ENCODE measurements around the gene ANKRD63.
A peak's percentile ranks its signal among the peaks of the same experiment; 100 is the strongest.

The ANKRD63 gene

GRCh38 chr15:40310993-40311392 is 28.1 kb upstream of the ANKRD63 start:
- H3K27ac ChIP-seq (ENCODE audit: low read length): no peak overlapping the region
- H3K4me1 ChIP-seq (ENCODE audit: control insufficient read depth, low read depth, low read length): peaks cover 6% of the 10 kb centered on the region
- H3K27me3 ChIP-seq (ENCODE audit: control insufficient read depth, insufficient read depth, low read length): peaks cover 4% of the 10 kb centered on the region
- no peaks in the 10 kb centered on the region for H3K9me3 ChIP-seq (ENCODE audit: control insufficient read depth, low read depth, low read length)
- H3K36me3 ChIP-seq (ENCODE audit: control insufficient read depth, low read depth, low read length): no peaks in the 10 kb centered on the region
- H3K9ac ChIP-seq (ENCODE audit: low read length): no peak overlapping the region
- H3K4me3 ChIP-seq (ENCODE audit: low read length): no peak overlapping the region

GRCh38 chr15:40310001-40310959 is 27.4 kb upstream of the ANKRD63 start:
- no peak overlapping the region for H3K9ac ChIP-seq (ENCODE audit: low read length)
- H3K27ac ChIP-seq (ENCODE audit: low read length): no peak overlapping the region
- H3K9me3 ChIP-seq (ENCODE audit: control insufficient read depth, low read depth, low read length): no peaks in the 10 kb centered on the region
- H3K4me3 ChIP-seq (ENCODE audit: low read length): no peak overlapping the region
- H3K4me1 ChIP-seq (ENCODE audit: control insufficient read depth, low read depth, low read length): peaks cover 6% of the 10 kb centered on the region
- no peaks in the 10 kb centered on the region for H3K36me3 ChIP-seq (ENCODE audit: control insufficient read depth, low read depth, low read length)
- H3K27me3 ChIP-seq (ENCODE audit: control insufficient read depth, insufficient read depth, low read length): peaks cover 4% of the 10 kb centered on the region

DNA sequence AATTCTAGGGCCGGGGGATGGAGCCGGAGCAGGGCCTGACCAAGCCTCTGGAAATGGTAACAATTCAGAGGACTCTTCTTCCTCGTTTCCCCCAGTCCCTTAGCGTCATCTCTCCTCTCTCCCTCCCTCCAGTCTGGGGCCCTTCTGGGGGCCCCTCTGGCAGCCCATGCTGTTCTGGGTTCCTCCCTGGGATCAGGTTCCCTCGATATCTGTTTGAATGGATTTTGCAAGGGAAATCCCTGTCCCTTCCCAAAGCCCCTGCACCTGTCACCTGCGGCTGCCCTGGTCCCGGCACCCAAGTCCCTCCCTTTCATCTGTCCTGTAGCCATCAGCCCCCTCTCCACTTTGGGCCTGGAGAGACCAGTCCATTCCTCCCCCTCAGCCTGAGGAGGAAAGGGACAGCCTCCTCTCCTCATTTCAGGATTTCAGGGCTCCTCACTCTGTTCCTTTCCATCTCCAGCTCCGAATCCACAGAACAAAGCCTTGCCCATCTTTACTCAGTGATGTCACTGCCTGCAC is 26.5 kb upstream of the ANKRD63 start:
- no peaks in the 10 kb centered on the region for H3K9me3 ChIP-seq (ENCODE audit: control insufficient read depth, low read depth, low read length)
- H3K9ac ChIP-seq (ENCODE audit: low read length): no peak overlapping the region
- no peak overlapping the region for H3K27ac ChIP-seq (ENCODE audit: low read length)
- peaks cover 6% of the 10 kb centered on the region for H3K4me1 ChIP-seq (ENCODE audit: control insufficient read depth, low read depth, low read length)
- peaks cover 4% of the 10 kb centered on the region for H3K27me3 ChIP-seq (ENCODE audit: control insufficient read depth, insufficient read depth, low read length)
- no peaks in the 10 kb centered on the region for H3K36me3 ChIP-seq (ENCODE audit: control insufficient read depth, low read depth, low read length)
- H3K4me3 ChIP-seq (ENCODE audit: low read length): no peak overlapping the region

DNA sequence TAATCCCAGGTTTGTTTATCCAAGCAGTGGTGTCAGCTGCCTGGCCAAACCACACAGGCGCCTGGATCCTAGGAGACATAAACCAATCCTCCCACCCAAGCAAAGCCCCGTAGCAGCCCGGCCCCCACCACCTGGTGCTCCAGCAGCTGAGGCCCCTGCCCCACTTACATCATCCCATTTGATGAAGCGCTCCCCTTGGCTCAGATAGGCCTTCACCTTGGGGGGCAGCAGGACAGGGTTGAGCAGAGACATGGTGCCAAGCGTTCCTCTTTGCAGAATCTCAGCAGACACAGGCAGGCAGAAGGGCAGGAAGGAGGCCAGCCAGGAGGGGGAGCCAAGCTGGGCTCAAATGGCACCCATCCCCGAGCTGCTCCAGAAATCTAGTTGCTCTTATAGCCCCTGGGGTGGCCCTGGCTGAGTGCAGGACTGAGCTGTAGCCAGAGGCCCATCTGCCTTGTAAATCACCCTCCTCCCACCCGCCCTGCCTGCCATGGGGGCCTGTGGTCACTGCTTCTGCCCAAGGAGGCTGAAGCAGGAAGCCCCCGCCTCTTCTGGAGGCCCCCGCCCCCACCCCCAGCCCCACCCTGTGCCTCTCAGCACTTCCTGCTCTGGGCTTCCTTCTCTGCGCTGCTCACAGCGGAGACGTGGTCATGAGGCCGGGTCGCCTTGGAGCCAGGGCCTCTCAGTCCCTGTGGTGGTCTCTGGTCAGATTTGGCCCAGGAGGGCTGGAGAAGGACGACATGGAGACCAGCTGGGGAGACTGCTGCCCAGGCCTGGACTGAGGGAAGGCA is 24.8 kb upstream of the ANKRD63 start, which contains the start of gene PLCB2:
Gene PLCB2, minus strand, starts transcription at position 515 of the 791 bp plus-strand sequence. Its CDS starts 263 bp downstream, at position 252.
- no peak within 1 kb of the TSS for H3K4me3 ChIP-seq (ENCODE audit: low read length)
- H3K4me1 ChIP-seq (ENCODE audit: control insufficient read depth, low read depth, low read length): peaks cover 6% of the 10 kb centered on the region
- H3K9ac ChIP-seq (ENCODE audit: low read length): no peak within 1 kb of the TSS
- H3K9me3 ChIP-seq (ENCODE audit: control insufficient read depth, low read depth, low read length): no peaks in the 10 kb centered on the region
- H3K27ac ChIP-seq (ENCODE audit: low read length): no peak within 1 kb of the TSS
- H3K36me3 ChIP-seq (ENCODE audit: control insufficient read depth, low read depth, low read length): no peaks in the 10 kb centered on the region
- H3K27me3 ChIP-seq (ENCODE audit: control insufficient read depth, insufficient read depth, low read length): no peaks in the 10 kb centered on the region

DNA sequence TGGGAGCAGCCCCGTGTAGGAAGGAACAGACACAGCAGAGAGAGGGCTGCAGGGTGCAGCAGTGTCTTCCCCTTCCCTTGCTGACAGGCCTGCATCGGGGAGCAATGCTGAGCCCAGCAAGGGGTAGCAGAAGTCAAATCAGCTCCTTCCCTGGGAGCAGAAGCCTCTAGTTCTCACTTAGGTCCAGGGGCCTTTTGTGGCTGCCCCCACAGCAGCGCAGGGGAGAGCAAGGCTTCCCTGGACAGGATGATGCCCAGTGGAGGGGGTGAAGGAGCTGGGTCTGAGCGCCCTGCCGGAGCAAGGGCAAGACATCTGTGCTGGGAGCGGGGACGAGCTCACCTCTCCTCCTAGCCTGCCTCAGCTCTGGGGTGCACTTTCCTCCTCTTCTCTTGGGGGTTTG is 24.0 kb upstream of the ANKRD63 start:
- no peaks in the 10 kb centered on the region for H3K27me3 ChIP-seq (ENCODE audit: control insufficient read depth, insufficient read depth, low read length)
- H3K9me3 ChIP-seq (ENCODE audit: control insufficient read depth, low read depth, low read length): no peaks in the 10 kb centered on the region
- H3K27ac ChIP-seq (ENCODE audit: low read length): no peak overlapping the region
- no peak overlapping the region for H3K9ac ChIP-seq (ENCODE audit: low read length)
- H3K4me1 ChIP-seq (ENCODE audit: control insufficient read depth, low read depth, low read length): peaks cover 8% of the 10 kb centered on the region
- no peaks in the 10 kb centered on the region for H3K36me3 ChIP-seq (ENCODE audit: control insufficient read depth, low read depth, low read length)
- H3K4me3 ChIP-seq (ENCODE audit: low read length): no peak overlapping the region

- no peak overlapping the region for H3K4me3 ChIP-seq (ENCODE audit: low read length)
- H3K9ac ChIP-seq (ENCODE audit: low read length): no peak overlapping the region
- no peaks in the 10 kb centered on the region for H3K9me3 ChIP-seq (ENCODE audit: control insufficient read depth, low read depth, low read length)
- H3K27ac ChIP-seq (ENCODE audit: low read length): no peak overlapping the region
- no peaks in the 10 kb centered on the region for H3K36me3 ChIP-seq (ENCODE audit: control insufficient read depth, low read depth, low read length)
- H3K27me3 ChIP-seq (ENCODE audit: control insufficient read depth, insufficient read depth, low read length): no peaks in the 10 kb centered on the region
- H3K4me1 ChIP-seq (ENCODE audit: control insufficient read depth, low read depth, low read length): peaks cover 13% of the 10 kb centered on the region
These were observed 23.5 kb upstream of the ANKRD63 start for GRCh38 chr15:40306371-40306770.

DNA sequence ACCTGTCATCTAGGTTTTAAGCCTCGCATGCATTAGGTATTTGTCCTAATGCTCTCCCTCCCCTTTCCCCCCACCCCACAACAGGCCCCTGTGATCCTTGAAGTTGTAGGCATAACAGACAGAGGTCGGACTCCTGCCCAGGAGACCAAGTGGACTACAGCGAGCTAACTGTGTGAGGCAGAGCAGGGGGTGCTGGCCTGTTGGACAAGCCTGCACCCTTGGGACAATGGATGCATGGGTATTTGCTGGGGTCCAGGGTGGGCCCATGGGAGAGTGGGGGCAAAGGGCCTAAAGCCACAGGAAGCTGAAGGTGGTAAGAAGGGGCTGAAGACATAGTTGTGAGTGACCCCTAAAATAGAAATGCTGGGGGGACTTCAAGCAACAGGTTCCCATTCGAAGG is 22.4 kb upstream of the ANKRD63 start:
- peaks cover 14% of the 10 kb centered on the region for H3K4me1 ChIP-seq (ENCODE audit: control insufficient read depth, low read depth, low read length)
- H3K9ac ChIP-seq (ENCODE audit: low read length): no peak overlapping the region
- H3K27ac ChIP-seq (ENCODE audit: low read length): no peak overlapping the region
- peaks cover 2% of the 10 kb centered on the region for H3K9me3 ChIP-seq (ENCODE audit: control insufficient read depth, low read depth, low read length)
- no peaks in the 10 kb centered on the region for H3K27me3 ChIP-seq (ENCODE audit: control insufficient read depth, insufficient read depth, low read length)
- H3K4me3 ChIP-seq (ENCODE audit: low read length): no peak overlapping the region
- H3K36me3 ChIP-seq (ENCODE audit: control insufficient read depth, low read depth, low read length): no peaks in the 10 kb centered on the region

DNA sequence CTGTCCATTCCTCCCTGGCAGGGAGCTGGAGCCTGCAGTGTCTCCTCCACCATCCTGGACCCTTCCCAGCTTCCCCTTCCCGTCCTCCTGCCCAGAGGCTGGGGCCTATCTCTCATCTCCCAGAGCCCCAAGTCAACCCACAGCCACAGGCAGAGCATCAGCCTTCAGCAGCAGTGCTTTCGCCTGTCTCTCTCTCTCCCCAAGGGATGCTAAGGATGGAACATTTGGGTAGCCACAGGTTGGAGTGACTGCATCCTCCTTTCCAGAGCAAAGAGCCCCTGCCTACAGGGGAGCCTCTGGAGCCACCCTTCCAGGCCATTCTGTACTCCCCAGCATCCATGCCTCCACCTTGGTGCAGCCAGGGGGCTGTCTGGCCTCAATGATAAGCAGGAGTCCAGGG is 20.7 kb upstream of the ANKRD63 start:
- peaks cover 4% of the 10 kb centered on the region for H3K9me3 ChIP-seq (ENCODE audit: control insufficient read depth, low read depth, low read length)
- H3K27me3 ChIP-seq (ENCODE audit: control insufficient read depth, insufficient read depth, low read length): no peaks in the 10 kb centered on the region
- peaks cover 14% of the 10 kb centered on the region for H3K4me1 ChIP-seq (ENCODE audit: control insufficient read depth, low read depth, low read length)
- H3K27ac ChIP-seq (ENCODE audit: low read length): no peak overlapping the region
- H3K36me3 ChIP-seq (ENCODE audit: control insufficient read depth, low read depth, low read length): no peaks in the 10 kb centered on the region
- H3K9ac ChIP-seq (ENCODE audit: low read length): no peak overlapping the region
- no peak overlapping the region for H3K4me3 ChIP-seq (ENCODE audit: low read length)

DNA sequence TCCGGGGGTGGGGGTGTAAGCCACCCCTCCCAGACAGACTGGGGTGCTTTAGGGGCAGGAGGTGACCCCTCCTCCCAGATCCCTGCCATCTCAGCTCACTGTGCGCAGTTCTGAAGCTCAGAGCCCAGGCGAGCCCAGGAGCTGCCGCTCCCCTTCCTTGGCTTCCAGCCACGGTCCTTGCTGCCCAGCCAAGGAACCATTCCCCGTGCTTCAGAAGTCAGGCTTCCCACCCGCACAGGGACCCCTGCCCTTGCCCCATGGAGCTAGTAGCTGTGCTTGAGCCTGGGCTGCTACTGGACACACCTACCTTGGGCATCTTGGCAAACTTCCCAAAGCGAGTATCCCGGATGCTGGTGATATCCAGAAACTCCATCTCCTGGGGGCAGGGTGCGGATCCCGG is 20.1 kb upstream of the ANKRD63 start:
- Histone ChIP-seq H3K4me3 (ENCODE audit: low read length) (no peak overlapping the region), H3K36me3 (ENCODE audit: control insufficient read depth, low read depth, low read length) (no peaks in the 10 kb centered on the region), H3K27ac (ENCODE audit: low read length) (no peak overlapping the region), H3K9me3 (ENCODE audit: control insufficient read depth, low read depth, low read length) (peaks cover 4% of the 10 kb centered on the region), H3K9ac (ENCODE audit: low read length) (no peak overlapping the region), H3K27me3 (ENCODE audit: control insufficient read depth, insufficient read depth, low read length) (no peaks in the 10 kb centered on the region), H3K4me1 (ENCODE audit: control insufficient read depth, low read depth, low read length) (peaks cover 14% of the 10 kb centered on the region)

DNA sequence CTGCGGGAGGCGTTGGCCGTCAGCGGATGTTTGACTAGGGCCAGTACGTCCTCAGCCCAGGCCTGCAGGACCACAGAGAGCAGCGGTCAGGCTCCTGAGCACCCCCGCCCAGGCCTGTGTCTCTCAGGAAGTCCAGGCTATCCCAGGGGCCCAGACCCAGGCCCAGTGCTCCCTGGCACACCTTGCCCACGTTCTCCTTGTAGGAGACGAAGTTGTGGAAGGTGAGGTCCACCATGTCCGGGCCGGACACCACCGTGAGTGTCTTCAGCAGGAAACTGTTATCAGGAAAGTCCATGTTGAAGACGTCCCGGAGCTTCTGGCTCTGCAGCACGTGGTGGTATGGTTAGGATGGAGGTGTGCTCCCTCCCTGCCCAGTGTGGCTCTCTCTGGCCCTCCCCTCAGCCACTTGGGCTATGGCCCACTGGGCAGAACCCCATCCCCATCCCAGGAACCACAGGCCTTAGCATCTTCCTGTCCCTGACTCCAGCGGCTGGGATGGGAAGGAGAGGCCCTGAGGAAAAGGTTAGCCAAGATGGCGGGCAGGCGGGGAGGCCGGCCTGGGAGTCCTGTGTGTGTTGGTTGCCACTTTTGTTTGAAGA is 19.5 kb upstream of the ANKRD63 start:
- H3K9ac ChIP-seq (ENCODE audit: low read length): no peak overlapping the region
- H3K27me3 ChIP-seq (ENCODE audit: control insufficient read depth, insufficient read depth, low read length): no peaks in the 10 kb centered on the region
- H3K36me3 ChIP-seq (ENCODE audit: control insufficient read depth, low read depth, low read length): no peaks in the 10 kb centered on the region
- peaks cover 4% of the 10 kb centered on the region for H3K9me3 ChIP-seq (ENCODE audit: control insufficient read depth, low read depth, low read length)
- H3K4me3 ChIP-seq (ENCODE audit: low read length): no peak overlapping the region
- no peak overlapping the region for H3K27ac ChIP-seq (ENCODE audit: low read length)
- peaks cover 13% of the 10 kb centered on the region for H3K4me1 ChIP-seq (ENCODE audit: control insufficient read depth, low read depth, low read length)

GRCh38 chr15:40301467-40302179 is 18.8 kb upstream of the ANKRD63 start:
- Histone ChIP-seq H3K9ac (ENCODE audit: low read length) (no peak overlapping the region), H3K9me3 (ENCODE audit: control insufficient read depth, low read depth, low read length) (peaks cover 4% of the 10 kb centered on the region), H3K27me3 (ENCODE audit: control insufficient read depth, insufficient read depth, low read length) (no peaks in the 10 kb centered on the region), H3K27ac (ENCODE audit: low read length) (no peak overlapping the region), H3K4me3 (ENCODE audit: low read length) (peak overlapping the region; percentile 17), H3K36me3 (ENCODE audit: control insufficient read depth, low read depth, low read length) (no peaks in the 10 kb centered on the region), H3K4me1 (ENCODE audit: control insufficient read depth, low read depth, low read length) (peaks cover 8% of the 10 kb centered on the region)

All from iPS-18a (cell line).